ENCODE results near the gene NME3.

DNA sequence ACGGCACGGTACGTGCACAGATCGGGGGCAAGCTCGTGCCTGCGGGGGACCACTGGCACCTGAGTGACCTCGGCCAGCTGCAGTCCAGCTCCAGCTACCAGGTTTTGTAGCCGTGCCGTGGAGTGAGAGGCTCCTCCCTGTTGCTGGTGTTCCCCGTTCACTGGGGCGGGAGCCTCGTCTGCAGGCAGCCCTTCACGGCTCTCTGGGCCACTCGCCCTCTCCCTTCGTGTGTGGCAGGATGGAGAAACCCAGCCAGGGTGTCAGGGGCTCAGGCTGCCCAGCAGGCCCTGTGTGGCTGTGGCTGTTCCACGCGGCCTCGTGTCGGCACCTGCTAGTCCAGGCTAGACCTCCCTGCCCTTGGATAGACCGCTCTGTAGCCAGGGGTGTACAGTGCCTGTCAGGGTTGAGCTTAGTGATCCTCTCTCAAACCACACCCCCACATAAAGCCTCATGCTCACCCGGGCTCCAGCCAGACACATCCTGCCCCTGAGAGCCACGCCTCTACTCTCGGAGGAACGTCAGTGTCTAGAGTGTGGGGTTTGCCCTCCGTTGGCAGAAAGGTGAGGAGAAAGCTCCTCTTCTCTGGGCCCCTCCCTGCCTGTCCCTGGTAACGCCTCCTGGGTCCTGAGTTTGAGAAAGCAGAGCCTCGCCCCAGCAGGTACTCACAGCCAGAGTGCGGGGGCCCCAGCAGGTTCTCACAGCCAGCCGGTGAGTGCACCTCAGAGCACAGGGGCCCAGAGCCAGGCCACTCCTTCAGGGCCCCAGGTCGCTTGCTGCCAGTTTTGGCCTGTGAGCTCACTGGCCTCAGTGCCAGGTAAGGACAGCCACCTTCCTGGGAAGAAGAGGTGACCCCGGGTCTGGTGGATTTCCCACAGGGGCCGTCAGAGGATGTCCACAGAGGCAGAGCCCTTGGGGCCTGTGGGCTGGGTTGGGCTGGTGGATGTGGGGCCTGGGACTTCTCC is 27.7 kb downstream of the NME3 start:
- no peak for TF ChIP-seq EZH2 (IDR thresholded peaks at IDR 0.05; ENCODE audit: borderline replicate concordance, low read depth, low read length, severe bottlenecking)
- TF ChIP-seq CTCF (IDR thresholded peaks at IDR 0.05; ENCODE audit: extremely low read depth in 1 of 2, insufficient read depth in 1 of 2, low read depth in 1 of 2, low read length in 2 of 2), result no peak
- TF ChIP-seq POLR2A (IDR thresholded peaks at IDR 0.05; ENCODE audit: low read depth, low read length), result no peak
- no peak for TF ChIP-seq POLR2AphosphoS5 (IDR thresholded peaks at IDR 0.05; ENCODE audit: insufficient read depth, low read depth, low read length)
- TF ChIP-seq JUN (IDR thresholded peaks at IDR 0.05; ENCODE audit: borderline replicate concordance, insufficient read depth, insufficient read length, low read depth), result no peak
- TF ChIP-seq FOS (IDR thresholded peaks at IDR 0.05; ENCODE audit: borderline replicate concordance, insufficient read depth, low read length), result no peak
- TF ChIP-seq MAX (IDR thresholded peaks at IDR 0.05; ENCODE audit: insufficient read depth, insufficient read length), result no peak
- no peak for TF ChIP-seq MYC (IDR thresholded peaks at IDR 0.05; ENCODE audit: low read depth, low read length)
- no peak for TF ChIP-seq GATA2 (IDR thresholded peaks at IDR 0.05; ENCODE audit: insufficient read depth, insufficient read length, low read depth, low read length)

Data from endothelial cell of umbilical vein (primary cell).